ENCODE data around the gene PIGW. TPM values are rescaled to one million over a fixed set of nuclear protein-coding genes. Genes with fewer than 3 reads are reported as not detected.

PIGW gene
- total and polyA plus RNA-seq, 10 of the 15 experiments (the other 5 are each of a cell fraction or from before 2014, with no cell fraction given): 6.0 to 31.5 (median 13.8) TPM

GRCh38 chr17:36583787-36584186, 49.0 kb downstream of the PIGW start (continued):
- no peak for TF ChIP-seq ZBTB33 (IDR thresholded peaks at IDR 0.05)
- TF ChIP-seq STAT1 (conservative IDR thresholded peaks at IDR 0.05): no peak
- TF ChIP-seq CBFB (IDR thresholded peaks at IDR 0.05; ENCODE audit: low read depth): no peak

- ATAC-seq (no peak), FAIRE-seq (no peak), DNase-seq (ENCODE audit: low read depth, low spot score) (no peak)
- ChIA-PET CTCF (no interaction called here), SMC1A (ENCODE audit: uncharacterized antibody, unreplicated experiment) (no interaction called here), RAD21 (ENCODE audit: unreplicated experiment) (no interaction called here), POLR2A (interaction anchor here (0.8 to 1.1 kb wide), 2 partner anchors 16 to 38 kb away, joined by 3 read pairs; no protein-coding TSS in a partner anchor)
- Histone ChIP-seq H3K79me2 (ENCODE audit: control insufficient read depth, insufficient read depth, low read length) (no peaks in the 10 kb centered on the region), H3K27me3 (replicated peaks in 1 of 2; ENCODE audit: control insufficient read depth in 2 of 2, insufficient read depth in 2 of 2, low read length in 1 of 2) (no peaks in the 10 kb centered on the region), H3K9ac (ENCODE audit: control insufficient read depth, insufficient read depth, low read length) (no peak overlapping the region), H4K20me1 (ENCODE audit: control insufficient read depth, insufficient read depth) (no peaks in the 10 kb centered on the region), H2AFZ (ENCODE audit: control insufficient read depth, low read depth, low read length) (no peak overlapping the region), H3K4me2 (ENCODE audit: control insufficient read depth, insufficient read depth) (no peak overlapping the region), H3K9me3 (replicated peaks; ENCODE audit: control insufficient read depth, insufficient read depth, low read length) (no peaks in the 10 kb centered on the region), H3K27ac (ENCODE audit: control insufficient read depth, insufficient read depth) (no peak overlapping the region), H3K4me1 (ENCODE audit: control insufficient read depth, insufficient read depth, low read length) (peaks cover under 1% of the 10 kb centered on the region; the same call in 1 of the 2 replicates), H3K4me3 (no peak overlapping the region), H3K36me3 (ENCODE audit: control insufficient read depth in 2 of 2, insufficient read depth in 2 of 2, low read length in 1 of 2) (peaks cover 14 to 18% of the 10 kb centered on the region in 2 experiments)
- WGBS (ENCODE audit: insufficient coverage, insufficient replicate concordance, low lambda C conversion rate, missing lambda C conversion rate): 98% methylated on average over 2 of the region's 2 CpGs
- TF ChIP-seq RB1 (IDR thresholded peaks at IDR 0.05; ENCODE audit: borderline replicate concordance) (no peak), EP300 (IDR thresholded peaks at IDR 0.05; ENCODE audit: borderline replicate concordance in 1 of 2, control insufficient read depth in 1 of 2, low read depth in 2 of 2, low read length in 2 of 2) (no peak), KAT2A (conservative IDR thresholded peaks at IDR 0.05; ENCODE audit: control insufficient read depth, low read depth, low read length) (no peak), SUZ12 (IDR thresholded peaks at IDR 0.05; ENCODE audit: unreplicated experiment) (no peak), ZZZ3 (IDR thresholded peaks at IDR 0.05; ENCODE audit: control insufficient read depth, insufficient read length, low read depth) (no peak), HCFC1 (IDR thresholded peaks at IDR 0.05; ENCODE audit: low read length) (no peak), YY1 (IDR thresholded peaks at IDR 0.05; ENCODE audit: low read depth, low read length) (no peak), EZH2 (IDR thresholded peaks at IDR 0.05; ENCODE audit: borderline replicate concordance, control insufficient read depth, low read depth, low read length) (no peak), BCL11A (IDR thresholded peaks at IDR 0.05; ENCODE audit: low read depth, low read length) (no peak), SPI1 (IDR thresholded peaks at IDR 0.05; ENCODE audit: borderline replicate concordance, insufficient read depth, low read depth, low read length) (no peak), EGR1 (IDR thresholded peaks at IDR 0.05; ENCODE audit: borderline replicate concordance in 1 of 2, low read depth in 2 of 2, low read length in 2 of 2) (no peak)
- TF ChIP-seq, protein P1, sequence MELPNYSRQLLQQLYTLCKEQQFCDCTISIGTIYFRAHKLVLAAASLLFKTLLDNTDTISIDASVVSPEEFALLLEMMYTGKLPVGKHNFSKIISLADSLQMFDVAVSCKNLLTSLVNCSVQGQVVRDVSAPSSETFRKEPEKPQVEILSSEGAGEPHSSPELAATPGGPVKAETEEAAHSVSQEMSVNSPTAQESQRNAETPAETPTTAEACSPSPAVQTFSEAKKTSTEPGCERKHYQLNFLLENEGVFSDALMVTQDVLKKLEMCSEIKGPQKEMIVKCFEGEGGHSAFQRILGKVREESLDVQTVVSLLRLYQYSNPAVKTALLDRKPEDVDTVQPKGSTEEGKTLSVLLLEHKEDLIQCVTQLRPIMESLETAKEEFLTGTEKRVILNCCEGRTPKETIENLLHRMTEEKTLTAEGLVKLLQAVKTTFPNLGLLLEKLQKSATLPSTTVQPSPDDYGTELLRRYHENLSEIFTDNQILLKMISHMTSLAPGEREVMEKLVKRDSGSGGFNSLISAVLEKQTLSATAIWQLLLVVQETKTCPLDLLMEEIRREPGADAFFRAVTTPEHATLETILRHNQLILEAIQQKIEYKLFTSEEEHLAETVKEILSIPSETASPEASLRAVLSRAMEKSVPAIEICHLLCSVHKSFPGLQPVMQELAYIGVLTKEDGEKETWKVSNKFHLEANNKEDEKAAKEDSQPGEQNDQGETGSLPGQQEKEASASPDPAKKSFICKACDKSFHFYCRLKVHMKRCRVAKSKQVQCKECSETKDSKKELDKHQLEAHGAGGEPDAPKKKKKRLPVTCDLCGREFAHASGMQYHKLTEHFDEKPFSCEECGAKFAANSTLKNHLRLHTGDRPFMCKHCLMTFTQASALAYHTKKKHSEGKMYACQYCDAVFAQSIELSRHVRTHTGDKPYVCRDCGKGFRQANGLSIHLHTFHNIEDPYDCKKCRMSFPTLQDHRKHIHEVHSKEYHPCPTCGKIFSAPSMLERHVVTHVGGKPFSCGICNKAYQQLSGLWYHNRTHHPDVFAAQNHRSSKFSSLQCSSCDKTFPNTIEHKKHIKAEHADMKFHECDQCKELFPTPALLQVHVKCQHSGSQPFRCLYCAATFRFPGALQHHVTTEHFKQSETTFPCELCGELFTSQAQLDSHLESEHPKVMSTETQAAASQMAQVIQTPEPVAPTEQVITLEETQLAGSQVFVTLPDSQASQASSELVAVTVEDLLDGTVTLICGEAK (IDR thresholded peaks at IDR 0.05; ENCODE audit: borderline replicate concordance): no peak
- in situ Hi-C loops (cut with MboI) (no loop called here), intact Hi-C loops (cut with micrococcal nuclease; ENCODE audit: unreplicated experiment) (no loop called here)
- no TSS peak for BruUV-seq (replicated peaks)
Observed at GRCh38 chr17:36586138-36586537, 51.4 kb downstream of the PIGW start.
